ENCODE data around the gene STARD3NL. TPM values are rescaled to one million over a fixed set of nuclear protein-coding genes. Genes with fewer than 3 reads are reported as not detected.
A peak's percentile ranks its signal among the peaks of the same experiment; 100 is the strongest.

The STARD3NL gene
- total RNA-seq, 2 donors from 2014 or later: 48.6 to 58.3 TPM

- Mint-ChIP-seq H3K27me3 (ENCODE audit: insufficient read depth) (no peaks in the 10 kb centered on the region), H3K36me3 (ENCODE audit: low read depth) (peaks cover 42% of the 10 kb centered on the region), H3K4me1 (peaks cover 1% of the 10 kb centered on the region), H3K9me3 (no peaks in the 10 kb centered on the region), H3K4me3 (no peak overlapping the region), H3K27ac (no peak overlapping the region)
- WGBS, 2 experiments (ENCODE audit: insufficient coverage in 1 of 2, insufficient read length in 1 of 2): 98% methylated on average over 5 of the region's 5 CpGs; no CpG with 5 or more reads in 1 of the 2 experiments
- no peak overlapping the region for H3K9ac ChIP-seq (ENCODE audit: extremely low read depth, low read length, poor library complexity, severe bottlenecking)
- H3K36me3 ChIP-seq (ENCODE audit: control insufficient read depth, insufficient read depth, low read length): peaks cover 62% of the 10 kb centered on the region
- no peaks in the 10 kb centered on the region for H3K27me3 ChIP-seq (ENCODE audit: control insufficient read depth, insufficient read depth, low read length, poor library complexity, severe bottlenecking)
- DNase-seq: no peak
- H3K4me1 ChIP-seq (ENCODE audit: control insufficient read depth, insufficient read depth, low read length): no peaks in the 10 kb centered on the region
- no peaks in the 10 kb centered on the region for H3K9me3 ChIP-seq (ENCODE audit: control insufficient read depth, low read length)
- TF ChIP-seq CTCF (conservative IDR thresholded peaks at IDR 0.05): peak; percentile 91
- no peak overlapping the region for H3K4me3 ChIP-seq (ENCODE audit: low read length)
- H3K27ac ChIP-seq (ENCODE audit: low read depth, low read length): no peak overlapping the region
These were observed 44.5 kb downstream of the STARD3NL start for GRCh38 chr7:38222481-38223096.

DNA sequence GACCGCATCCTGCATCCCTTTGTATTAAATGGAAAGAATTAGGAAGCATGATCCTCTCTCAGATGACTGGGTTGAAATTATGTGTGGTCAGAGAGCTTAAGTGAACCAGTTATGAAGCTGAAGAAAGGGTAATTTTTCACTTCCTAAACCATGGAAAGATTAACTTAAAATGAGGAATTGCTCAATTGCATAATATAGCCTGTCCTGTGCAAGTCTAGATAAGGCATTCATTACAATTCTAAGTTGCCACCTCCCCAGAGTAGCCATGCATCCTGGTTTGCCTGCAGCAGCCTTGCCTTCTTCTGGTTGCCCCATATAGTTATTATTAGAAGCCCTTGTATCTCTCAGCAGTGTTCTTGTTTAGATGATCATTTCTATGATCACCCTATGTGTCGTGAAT, 45.3 kb downstream of the STARD3NL start:
- no peak overlapping the region for H3K27ac Mint-ChIP-seq
- Histone ChIP-seq H3K9ac (ENCODE audit: extremely low read depth, low read length, poor library complexity, severe bottlenecking) (no peak overlapping the region), H3K27me3 (ENCODE audit: control insufficient read depth, insufficient read depth, low read length, poor library complexity, severe bottlenecking) (no peaks in the 10 kb centered on the region), H3K4me3 (ENCODE audit: low read length) (no peak overlapping the region), H3K36me3 (ENCODE audit: control insufficient read depth, insufficient read depth, low read length) (peaks cover 59% of the 10 kb centered on the region), H3K4me1 (ENCODE audit: control insufficient read depth, insufficient read depth, low read length) (no peaks in the 10 kb centered on the region), H3K27ac (ENCODE audit: low read depth, low read length) (no peak overlapping the region), H3K9me3 (ENCODE audit: control insufficient read depth, low read length) (no peaks in the 10 kb centered on the region)
- DNase-seq: no peak
- WGBS, 2 experiments (ENCODE audit: insufficient coverage in 1 of 2, insufficient read length in 1 of 2): 88 to 100% methylated on average over 1 to 2 of the region's 2 CpGs
- peaks cover 38% of the 10 kb centered on the region for H3K36me3 Mint-ChIP-seq (ENCODE audit: low read depth)
- no peaks in the 10 kb centered on the region for H3K9me3 Mint-ChIP-seq
- H3K27me3 Mint-ChIP-seq (ENCODE audit: insufficient read depth): no peaks in the 10 kb centered on the region
- no peak for TF ChIP-seq CTCF (conservative IDR thresholded peaks at IDR 0.05)
- H3K4me1 Mint-ChIP-seq: peaks cover 1% of the 10 kb centered on the region
- H3K4me3 Mint-ChIP-seq: no peak overlapping the region

GRCh38 chr7:38224392-38224791, 46.3 kb downstream of the STARD3NL start:
- H3K27me3 ChIP-seq (ENCODE audit: control insufficient read depth, insufficient read depth, low read length, poor library complexity, severe bottlenecking): no peaks in the 10 kb centered on the region
- H3K4me1 Mint-ChIP-seq: peaks cover 1% of the 10 kb centered on the region
- WGBS, 2 experiments (ENCODE audit: insufficient coverage in 1 of 2, insufficient read length in 1 of 2): 90 to 92% methylated on average over 3 to 5 of the region's 5 CpGs
- no peak overlapping the region for H3K9ac ChIP-seq (ENCODE audit: extremely low read depth, low read length, poor library complexity, severe bottlenecking)
- no peak for DNase-seq
- TF ChIP-seq CTCF (conservative IDR thresholded peaks at IDR 0.05): no peak
- H3K27ac Mint-ChIP-seq: no peak overlapping the region
- no peak overlapping the region for H3K4me3 Mint-ChIP-seq
- no peaks in the 10 kb centered on the region for H3K9me3 ChIP-seq (ENCODE audit: control insufficient read depth, low read length)
- H3K9me3 Mint-ChIP-seq: no peaks in the 10 kb centered on the region
- H3K4me3 ChIP-seq (ENCODE audit: low read length): no peak overlapping the region
- H3K36me3 ChIP-seq (ENCODE audit: control insufficient read depth, insufficient read depth, low read length): peaks cover 66% of the 10 kb centered on the region
- H3K27me3 Mint-ChIP-seq (ENCODE audit: insufficient read depth): no peaks in the 10 kb centered on the region
- no peaks in the 10 kb centered on the region for H3K4me1 ChIP-seq (ENCODE audit: control insufficient read depth, insufficient read depth, low read length)
- H3K36me3 Mint-ChIP-seq (ENCODE audit: low read depth): peaks cover 37% of the 10 kb centered on the region
- H3K27ac ChIP-seq (ENCODE audit: low read depth, low read length): no peak overlapping the region
